CD4-positive, CD25-positive, alpha-beta regulatory T cell (primary cell): Measurements from ENCODE around the gene SART3. TPM values are rescaled to one million over a fixed set of nuclear protein-coding genes. Genes with fewer than 3 reads are reported as not detected.

ENCODE experiments used
- ATAC-seq, 2 donors: fragments of 150-1000 bp; cut with Tn5 transposase; one replicate each; pipeline ENCODE4 v1.10.0; 2021; ENCODE audit warnings: low read depth in 2 of 2, moderate number of reproducible peaks in 2 of 2, moderate library complexity in 1 of 2
- DNase-seq, 3 donors: peaks; one replicate each; pipeline versions ENCODE4 v3.0.0 to v3.0.0-alpha.2; 2012 to 2022; ENCODE audit warnings: mixed read lengths in 1 of 3
- H3K27ac ChIP-seq: one replicate; pipeline ENCODE4 v1.7.0; 2013; ENCODE audit warnings: mild to moderate bottlenecking, low read length; ENCODE audit not compliant: insufficient read depth, poor library complexity, severe bottlenecking
- H3K27me3 ChIP-seq: one replicate; pipeline ENCODE4 v1.7.0; 2013; ENCODE audit warnings: low read length; ENCODE audit not compliant: control insufficient read depth, insufficient read depth
- H3K36me3 ChIP-seq: one replicate; pipeline ENCODE4 v1.7.0; 2013; ENCODE audit warnings: mild to moderate bottlenecking, low read length, moderate library complexity; ENCODE audit not compliant: control insufficient read depth, insufficient read depth
- H3K4me1 ChIP-seq: 2 replicates; pipeline ENCODE4 v1.7.0; 2013; ENCODE audit warnings: mild to moderate bottlenecking, low read length; ENCODE audit not compliant: insufficient read depth, control insufficient read depth, poor library complexity, severe bottlenecking
- H3K4me3 ChIP-seq: one replicate; pipeline ENCODE4 v1.7.0; 2013; ENCODE audit warnings: low read depth, mild to moderate bottlenecking, low read length, moderate library complexity
- H3K9me3 ChIP-seq, 2 experiments: 1 replicate in 1 of 2; 2 replicates in 1 of 2; pipeline ENCODE4 v1.7.0; 2013; ENCODE audit warnings: low read length in 2 of 2, mild to moderate bottlenecking in 1 of 2, moderate library complexity in 1 of 2; ENCODE audit not compliant: control insufficient read depth in 2 of 2
- H3K27ac Mint-ChIP-seq, 3 donors: one replicate each; pipeline ENCODE4 v1.8.0; 2020 to 2022; ENCODE audit warnings: mild to moderate bottlenecking in 3 of 3, mixed read lengths in 3 of 3, moderate library complexity in 2 of 3
- H3K27me3 Mint-ChIP-seq: one replicate; pipeline ENCODE4 v1.8.0; 2022; ENCODE audit warnings: mild to moderate bottlenecking, mixed read lengths
- H3K36me3 Mint-ChIP-seq: one replicate; pipeline ENCODE4 v1.8.0; 2020; ENCODE audit warnings: mixed read lengths
- H3K4me1 Mint-ChIP-seq, 4 donors: one replicate each; pipeline ENCODE4 v1.8.0; 2020 to 2022; ENCODE audit warnings: mixed read lengths in 4 of 4, mild to moderate bottlenecking in 1 of 4
- H3K4me3 Mint-ChIP-seq, 4 donors: one replicate each; pipeline ENCODE4 v1.8.0; 2020 to 2022; ENCODE audit warnings: mild to moderate bottlenecking in 4 of 4, mixed read lengths in 4 of 4, moderate library complexity in 3 of 4
- H3K9me3 Mint-ChIP-seq, 7 donors: one replicate each; pipeline ENCODE4 v1.8.0; 2020 to 2022; ENCODE audit warnings: mixed read lengths in 7 of 7, mild to moderate bottlenecking in 3 of 7, moderate library complexity in 2 of 7
- polyA plus RNA-seq, 4 donors: library from polyadenylated mRNA; unstranded; fragments of 300-500 nt; fragmentation: Illumina TruSeq; gene quantifications; one replicate each; pipeline ENCODE4 v1.2.3, GENCODE V29; 2021
- total RNA-seq: library from RNA; stranded (reverse); gene quantifications from one replicate; pipeline ENCODE4 v1.2.3, GENCODE V29; 2022

Gene SART3
- total and polyA plus RNA-seq, 5 donors from 2014 or later, result 25.3 to 107 (median 32.6) TPM

DNA sequence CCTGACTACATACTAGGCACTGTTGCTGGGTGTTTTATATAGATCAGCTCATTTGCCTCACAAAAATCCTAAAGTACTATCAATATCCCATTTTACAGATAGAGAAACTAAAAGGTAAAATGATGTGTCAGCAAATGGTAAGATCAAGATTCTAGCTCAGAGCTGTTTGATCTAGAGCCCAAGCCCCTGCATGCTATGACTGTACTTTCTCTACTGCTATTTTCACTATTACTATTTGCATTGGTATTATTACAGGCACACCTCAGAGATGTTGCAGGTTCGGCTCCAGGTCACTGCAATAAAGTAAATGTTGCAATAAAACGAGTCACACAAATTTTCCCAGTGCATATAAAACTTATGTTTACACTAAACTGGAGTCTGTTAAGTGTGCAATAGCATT is 12.3 kb upstream of the SART3 start:
- Histone ChIP-seq H3K4me1 (peaks cover 28% of the 10 kb centered on the region), H3K27me3 (no peaks in the 10 kb centered on the region), H3K27ac (peak overlapping the region; percentile 61), H3K4me3 (peak overlapping the region; percentile 43), H3K36me3 (peaks cover 4% of the 10 kb centered on the region), H3K9me3 (no peaks in the 10 kb centered on the region)
- H3K27ac Mint-ChIP-seq, result peak overlapping the region in 1 of 3 donors; percentile 86
- DNase-seq (peak in 1 of 3 donors; percentile 62), ATAC-seq (no peak)
- H3K4me3 Mint-ChIP-seq, result peak overlapping the region in 1 of 4 donors; percentile 12
- H3K36me3 Mint-ChIP-seq, result peaks cover 8% of the 10 kb centered on the region
- H3K9me3 Mint-ChIP-seq, result no peaks in the 10 kb centered on the region
- H3K4me1 Mint-ChIP-seq, result peaks cover 20 to 68% (median 43%) of the 10 kb centered on the region in 4 donors
- no peaks in the 10 kb centered on the region for H3K27me3 Mint-ChIP-seq

GRCh38 chr12:108572166-108572790 is 11.3 kb upstream of the SART3 start:
- no peak overlapping the region for H3K4me3 ChIP-seq
- Mint-ChIP-seq H3K4me3 (peak overlapping the region in 3 of 4 donors; percentile 12 to 48 (median 42)), H3K27ac (peak overlapping the region; percentile 5 to 86 (median 58)), H3K27me3 (no peaks in the 10 kb centered on the region), H3K4me1 (peaks cover 20 to 78% (median 50%) of the 10 kb centered on the region in 4 donors), H3K9me3 (no peaks in the 10 kb centered on the region), H3K36me3 (peaks cover 8% of the 10 kb centered on the region)
- no peak for ATAC-seq
- peaks cover 38% of the 10 kb centered on the region for H3K4me1 ChIP-seq
- H3K9me3 ChIP-seq, result no peaks in the 10 kb centered on the region
- peak overlapping the region; percentile 61 for H3K27ac ChIP-seq
- H3K36me3 ChIP-seq, result peaks cover 12% of the 10 kb centered on the region
- DNase-seq, result peak in 1 of 3 donors; percentile 32
- H3K27me3 ChIP-seq, result no peaks in the 10 kb centered on the region

DNA sequence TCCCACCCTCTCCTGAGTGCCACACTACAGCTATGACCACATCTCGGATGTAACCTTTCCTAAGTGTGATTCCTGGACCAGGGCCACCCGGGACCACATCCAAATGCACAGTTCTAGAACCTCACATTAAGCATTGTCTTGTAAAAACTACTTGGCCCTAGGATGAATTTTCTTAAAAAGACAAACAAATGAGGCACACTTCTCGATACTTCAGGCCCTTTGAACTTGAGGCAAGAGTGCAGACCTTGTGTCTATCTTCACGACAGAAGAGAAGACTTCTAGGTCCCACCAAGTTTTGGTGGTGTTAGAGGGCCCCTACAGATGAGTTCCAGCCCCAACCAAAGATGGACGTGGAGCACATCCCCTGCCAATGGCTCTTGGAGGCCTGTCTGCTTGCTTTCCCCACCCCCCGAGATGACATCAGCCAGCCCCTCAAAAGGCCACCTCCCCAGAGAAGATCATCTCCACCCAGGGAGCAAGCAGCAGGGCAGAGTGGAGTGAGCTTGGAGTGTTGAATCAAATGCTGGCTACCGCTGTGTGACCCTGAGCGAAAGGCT is 10.7 kb upstream of the SART3 start:
- no peak for DNase-seq
- H3K36me3 Mint-ChIP-seq, result peaks cover 14% of the 10 kb centered on the region
- peaks cover 20 to 84% (median 53%) of the 10 kb centered on the region in 4 donors for H3K4me1 Mint-ChIP-seq
- Histone ChIP-seq H3K9me3 (no peaks in the 10 kb centered on the region), H3K36me3 (peaks cover 18% of the 10 kb centered on the region), H3K4me3 (no peak overlapping the region), H3K27ac (peak overlapping the region; percentile 61), H3K27me3 (no peaks in the 10 kb centered on the region), H3K4me1 (peaks cover 39% of the 10 kb centered on the region)
- H3K27me3 Mint-ChIP-seq, result no peaks in the 10 kb centered on the region
- peak overlapping the region in 1 of 4 donors; percentile 12 for H3K4me3 Mint-ChIP-seq
- peak overlapping the region; percentile 86 to 97 (median 95) for H3K27ac Mint-ChIP-seq
- H3K9me3 Mint-ChIP-seq, result no peaks in the 10 kb centered on the region
- no peak for ATAC-seq

DNA sequence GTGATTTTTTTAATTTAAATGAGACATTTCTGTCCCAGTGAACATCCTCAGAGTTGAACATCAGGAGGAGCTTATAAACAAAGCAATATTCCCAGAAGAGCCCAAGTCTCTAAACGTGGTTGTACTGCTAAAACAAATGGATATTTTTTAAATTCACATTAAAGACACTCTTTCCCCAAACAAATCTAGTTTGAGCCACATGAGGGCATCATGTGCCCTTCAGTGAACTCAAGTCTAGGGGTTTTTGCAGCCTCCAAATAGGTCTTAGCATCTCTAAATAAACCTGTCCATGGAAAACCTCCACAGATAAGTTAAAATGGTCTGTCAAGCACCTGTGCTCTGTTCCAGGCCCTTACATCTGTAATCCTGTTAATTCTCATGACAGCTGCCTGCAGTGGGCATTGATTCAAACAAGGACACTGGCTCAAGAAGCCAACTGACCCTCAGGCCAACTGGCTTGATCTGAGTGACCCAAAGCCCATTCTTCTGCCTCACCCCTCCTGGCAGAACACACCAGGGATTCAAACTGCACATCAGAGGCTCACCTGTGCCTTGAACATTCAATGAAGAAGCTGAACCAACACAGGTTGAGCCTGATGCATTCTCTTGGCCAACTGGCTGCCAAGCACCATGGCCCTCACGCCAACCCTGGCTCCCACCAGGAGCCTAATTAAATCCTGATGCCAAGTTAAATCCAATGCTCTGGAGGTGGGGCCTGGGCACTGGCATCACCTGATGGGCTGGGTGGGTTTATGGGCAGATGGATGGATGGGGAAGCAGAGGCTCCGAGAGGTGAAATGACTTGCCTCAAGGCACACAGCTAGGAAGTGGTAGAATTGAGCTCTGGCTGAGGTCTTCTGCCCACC is 10.0 kb upstream of the SART3 start:
- peaks cover 16% of the 10 kb centered on the region for H3K36me3 Mint-ChIP-seq
- H3K4me3 ChIP-seq, result no peak overlapping the region
- peak overlapping the region in 1 of 4 donors; percentile 23 for H3K4me3 Mint-ChIP-seq
- H3K27me3 ChIP-seq, result no peaks in the 10 kb centered on the region
- no peaks in the 10 kb centered on the region for H3K27me3 Mint-ChIP-seq
- H3K9me3 ChIP-seq, result no peaks in the 10 kb centered on the region
- H3K9me3 Mint-ChIP-seq, result no peaks in the 10 kb centered on the region
- H3K4me1 Mint-ChIP-seq, result peaks cover 20 to 84% (median 55%) of the 10 kb centered on the region in 4 donors
- DNase-seq (peak in 1 of 3 donors; percentile 42), ATAC-seq (no peak)
- peaks cover 42% of the 10 kb centered on the region for H3K4me1 ChIP-seq
- H3K36me3 ChIP-seq, result peaks cover 25% of the 10 kb centered on the region
- H3K27ac Mint-ChIP-seq, result peak overlapping the region; percentile 95 to 98 (median 97)
- H3K27ac ChIP-seq, result peak overlapping the region; percentile 91

DNA sequence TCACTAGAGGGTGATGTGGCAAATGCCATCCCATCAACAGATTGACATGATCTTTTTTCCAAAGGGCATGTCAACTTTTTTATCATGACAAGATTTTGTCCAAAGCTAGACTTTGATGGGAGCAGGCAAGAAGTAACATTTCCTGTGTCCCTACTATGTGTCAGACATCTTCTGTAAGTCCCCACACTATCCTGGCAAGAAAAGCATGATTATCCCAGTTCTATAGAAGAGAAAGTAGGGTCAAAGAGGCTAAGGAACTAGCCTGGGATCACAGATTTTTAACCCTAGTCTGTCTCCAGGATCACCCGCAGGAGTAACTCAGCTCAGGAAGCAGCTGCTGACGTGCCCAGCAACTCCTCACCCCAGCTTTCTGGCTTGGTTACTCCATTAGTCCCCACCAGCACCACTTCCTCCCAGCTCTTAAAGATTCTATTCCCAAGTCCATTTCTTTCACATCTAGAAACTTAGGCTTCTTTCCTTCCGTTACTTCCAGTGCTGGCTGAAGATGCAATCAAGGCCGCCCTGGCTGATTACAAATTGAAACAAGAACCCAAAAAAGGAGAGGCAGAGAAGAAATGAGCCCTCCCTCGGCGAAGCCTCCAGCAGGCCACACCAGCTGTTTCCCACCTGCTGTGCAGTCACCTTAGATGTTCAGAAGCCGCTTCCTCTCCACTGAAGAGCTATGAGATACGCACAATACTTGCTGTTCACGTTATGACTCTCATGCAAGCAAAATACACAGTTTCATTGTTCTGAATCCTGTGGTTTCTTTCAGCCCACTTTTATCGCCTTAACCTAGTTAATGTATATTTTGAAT is 7.6 kb upstream of the SART3 start:
- peaks cover 23 to 79% (median 51%) of the 10 kb centered on the region in 4 donors for H3K4me1 Mint-ChIP-seq
- H3K4me3 ChIP-seq, result peak overlapping the region; percentile 65

DNA sequence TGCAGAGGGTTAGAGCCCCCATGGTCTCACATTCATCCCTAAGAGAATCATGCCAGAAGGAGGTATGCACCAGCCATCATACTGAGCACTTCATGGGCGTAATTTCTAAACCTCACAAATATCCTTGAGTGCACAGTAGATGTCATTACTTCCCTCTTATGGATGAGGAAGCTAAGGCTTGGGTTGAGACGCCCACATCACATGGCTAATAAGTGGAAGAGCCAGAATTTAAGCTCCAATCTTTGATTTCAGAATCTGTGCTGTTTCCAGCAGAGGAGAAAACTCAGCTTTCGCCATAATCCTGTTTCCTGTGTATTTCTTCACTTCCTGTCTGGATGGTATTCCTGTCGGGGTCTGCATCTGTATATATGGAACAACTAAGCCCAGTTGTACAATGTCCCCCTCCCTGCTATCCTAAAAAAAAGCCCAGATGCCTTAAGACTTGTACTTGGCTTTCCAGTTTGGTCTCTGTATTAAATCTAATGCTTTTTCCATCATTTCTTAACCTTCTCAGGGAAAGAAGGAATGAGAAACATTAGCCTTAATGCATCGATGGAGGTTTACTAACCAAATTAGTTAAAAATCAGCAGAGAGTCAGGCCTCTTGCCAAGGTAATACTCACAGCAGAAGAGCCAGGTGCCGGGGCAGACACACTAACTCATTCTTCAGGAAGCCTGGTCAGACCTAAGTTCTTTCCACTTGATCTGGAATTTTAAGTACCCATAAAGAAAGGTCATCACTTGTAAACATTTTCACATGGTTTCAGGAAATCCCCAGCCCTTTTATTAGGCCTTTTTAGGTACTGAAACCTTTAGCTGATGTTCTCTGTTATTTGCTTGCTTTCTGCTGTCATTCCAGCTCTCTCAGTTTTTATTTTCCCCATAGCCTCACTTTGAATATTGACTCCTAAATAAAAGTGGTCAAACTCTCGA is 6.7 kb upstream of the SART3 start:
- no peak for ATAC-seq
- Histone ChIP-seq H3K9me3 (no peaks in the 10 kb centered on the region), H3K27ac (peak overlapping the region; percentile 91), H3K27me3 (no peaks in the 10 kb centered on the region), H3K4me1 (peaks cover 55% of the 10 kb centered on the region), H3K4me3 (peak overlapping the region; percentile 65), H3K36me3 (peaks cover 45% of the 10 kb centered on the region)
- H3K4me3 Mint-ChIP-seq, result peak overlapping the region in 2 of 4 donors; percentile 79 to 80
- peaks cover 24 to 76% (median 46%) of the 10 kb centered on the region in 4 donors for H3K4me1 Mint-ChIP-seq
- DNase-seq, result no peak
- H3K9me3 Mint-ChIP-seq, result no peaks in the 10 kb centered on the region
- peaks cover 16% of the 10 kb centered on the region for H3K36me3 Mint-ChIP-seq
- peak overlapping the region; percentile 95 to 98 (median 96) for H3K27ac Mint-ChIP-seq
- H3K27me3 Mint-ChIP-seq, result no peaks in the 10 kb centered on the region

More for the DNA sequence above, 7.6 kb upstream of the SART3 start:
- peak overlapping the region; percentile 59 to 89 (median 80) for H3K4me3 Mint-ChIP-seq
- no peaks in the 10 kb centered on the region for H3K27me3 Mint-ChIP-seq
- H3K27ac Mint-ChIP-seq, result peak overlapping the region; percentile 95 to 98 (median 96)
- H3K36me3 Mint-ChIP-seq, result peaks cover 16% of the 10 kb centered on the region
- peaks cover 52% of the 10 kb centered on the region for H3K4me1 ChIP-seq
- H3K27me3 ChIP-seq, result no peaks in the 10 kb centered on the region
- ATAC-seq (peak; percentile 95 to 98), DNase-seq (peak; percentile 45 to 93 (median 88))
- H3K27ac ChIP-seq, result peak overlapping the region; percentile 91
- H3K9me3 Mint-ChIP-seq, result no peaks in the 10 kb centered on the region
- peaks cover 45% of the 10 kb centered on the region for H3K36me3 ChIP-seq
- no peaks in the 10 kb centered on the region for H3K9me3 ChIP-seq
